ENCODE data around the gene HECW1. TPM values are rescaled to one million over a fixed set of nuclear protein-coding genes. Genes with fewer than 3 reads are reported as not detected.
A peak's percentile ranks its signal among the peaks of the same experiment; 100 is the strongest.

The HECW1 gene
- total RNA-seq, 3 donors from 2014 or later (not counting 1 experiment from before 2014, with no cell fraction given), result not detected

- Mint-ChIP-seq H3K27ac (peak overlapping the region; percentile 83 to 99), H3K9me3 (no peaks in the 10 kb centered on the region), H3K4me3 (peak overlapping the region; percentile 100), H3K36me3 (peaks cover 8% of the 10 kb centered on the region), H3K27me3 (ENCODE audit: low read depth in 2 of 2) (peaks cover 12 to 17% of the 10 kb centered on the region in 2 donors), H3K4me1 (peaks cover 63 to 74% of the 10 kb centered on the region in 2 donors)
- ATAC-seq (peak in 1 of 3 donors; percentile 8), DNase-seq (peak in 1 of 2 donors; percentile 62)
- H3K27me3 ChIP-seq (ENCODE audit: control insufficient read depth, insufficient read depth, low read length), result peaks cover 2% of the 10 kb centered on the region
- H3K4me3 ChIP-seq (ENCODE audit: low read length), result peak overlapping the region; percentile 74
- peaks cover 21% of the 10 kb centered on the region for H3K4me1 ChIP-seq (ENCODE audit: control insufficient read depth, insufficient read depth, low read length)
- H3K36me3 ChIP-seq (ENCODE audit: control insufficient read depth, insufficient read depth, low read length), result peaks cover 10% of the 10 kb centered on the region
- WGBS (ENCODE audit: insufficient coverage), result 8% methylated on average over 2 of the region's 2 CpGs
- peak overlapping the region; percentile 99 for H3K27ac ChIP-seq (ENCODE audit: low read length)
- intact Hi-C loops (cut with micrococcal nuclease), result loop anchor here (10.0 kb wide), 1 partner anchor 1299 kb away; the partner anchor contains the start of gene PURB
- H3K9me3 ChIP-seq (ENCODE audit: control insufficient read depth, insufficient read depth, low read length), result no peaks in the 10 kb centered on the region
- TF ChIP-seq, protein P1, sequence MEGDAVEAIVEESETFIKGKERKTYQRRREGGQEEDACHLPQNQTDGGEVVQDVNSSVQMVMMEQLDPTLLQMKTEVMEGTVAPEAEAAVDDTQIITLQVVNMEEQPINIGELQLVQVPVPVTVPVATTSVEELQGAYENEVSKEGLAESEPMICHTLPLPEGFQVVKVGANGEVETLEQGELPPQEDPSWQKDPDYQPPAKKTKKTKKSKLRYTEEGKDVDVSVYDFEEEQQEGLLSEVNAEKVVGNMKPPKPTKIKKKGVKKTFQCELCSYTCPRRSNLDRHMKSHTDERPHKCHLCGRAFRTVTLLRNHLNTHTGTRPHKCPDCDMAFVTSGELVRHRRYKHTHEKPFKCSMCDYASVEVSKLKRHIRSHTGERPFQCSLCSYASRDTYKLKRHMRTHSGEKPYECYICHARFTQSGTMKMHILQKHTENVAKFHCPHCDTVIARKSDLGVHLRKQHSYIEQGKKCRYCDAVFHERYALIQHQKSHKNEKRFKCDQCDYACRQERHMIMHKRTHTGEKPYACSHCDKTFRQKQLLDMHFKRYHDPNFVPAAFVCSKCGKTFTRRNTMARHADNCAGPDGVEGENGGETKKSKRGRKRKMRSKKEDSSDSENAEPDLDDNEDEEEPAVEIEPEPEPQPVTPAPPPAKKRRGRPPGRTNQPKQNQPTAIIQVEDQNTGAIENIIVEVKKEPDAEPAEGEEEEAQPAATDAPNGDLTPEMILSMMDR (IDR thresholded peaks at IDR 0.05), result no peak
These were observed 473.1 kb downstream of the HECW1 start for GRCh38 chr7:43585562-43585961.

- H3K4me1 Mint-ChIP-seq, result peaks cover 71 to 82% of the 10 kb centered on the region in 2 donors
- 6% methylated on average over 3 of the region's 4 CpGs for WGBS (ENCODE audit: insufficient coverage)
- no peaks in the 10 kb centered on the region for H3K9me3 Mint-ChIP-seq
- H3K27me3 ChIP-seq (ENCODE audit: control insufficient read depth, insufficient read depth, low read length), result peaks cover 2% of the 10 kb centered on the region
- ATAC-seq, result peak in 1 of 3 donors; percentile 16
- peak overlapping the region; percentile 100 for H3K4me3 Mint-ChIP-seq
- no peaks in the 10 kb centered on the region for H3K9me3 ChIP-seq (ENCODE audit: control insufficient read depth, insufficient read depth, low read length)
- DNase-seq, result peak in 1 of 2 donors; percentile 77
- H3K4me1 ChIP-seq (ENCODE audit: control insufficient read depth, insufficient read depth, low read length), result peaks cover 27% of the 10 kb centered on the region
- intact Hi-C loops (cut with micrococcal nuclease), result loop anchor here (1.0 to 10.0 kb wide), 3 partner anchors 39 to 1298 kb away; partner anchors contain the start of gene PURB
- peaks cover 10% of the 10 kb centered on the region for H3K36me3 ChIP-seq (ENCODE audit: control insufficient read depth, insufficient read depth, low read length)
- H3K36me3 Mint-ChIP-seq, result peaks cover 8% of the 10 kb centered on the region
- TF ChIP-seq, protein P1 (IDR thresholded peaks at IDR 0.05), result no peak
- H3K27me3 Mint-ChIP-seq (ENCODE audit: low read depth in 2 of 2), result peaks cover 7 to 9% of the 10 kb centered on the region in 2 donors
- peak overlapping the region; percentile 83 to 99 for H3K27ac Mint-ChIP-seq
- H3K27ac ChIP-seq (ENCODE audit: low read length), result peak overlapping the region; percentile 99
- peak overlapping the region; percentile 74 for H3K4me3 ChIP-seq (ENCODE audit: low read length)
These were observed 473.9 kb downstream of the HECW1 start for GRCh38 chr7:43586251-43586900.

DNA sequence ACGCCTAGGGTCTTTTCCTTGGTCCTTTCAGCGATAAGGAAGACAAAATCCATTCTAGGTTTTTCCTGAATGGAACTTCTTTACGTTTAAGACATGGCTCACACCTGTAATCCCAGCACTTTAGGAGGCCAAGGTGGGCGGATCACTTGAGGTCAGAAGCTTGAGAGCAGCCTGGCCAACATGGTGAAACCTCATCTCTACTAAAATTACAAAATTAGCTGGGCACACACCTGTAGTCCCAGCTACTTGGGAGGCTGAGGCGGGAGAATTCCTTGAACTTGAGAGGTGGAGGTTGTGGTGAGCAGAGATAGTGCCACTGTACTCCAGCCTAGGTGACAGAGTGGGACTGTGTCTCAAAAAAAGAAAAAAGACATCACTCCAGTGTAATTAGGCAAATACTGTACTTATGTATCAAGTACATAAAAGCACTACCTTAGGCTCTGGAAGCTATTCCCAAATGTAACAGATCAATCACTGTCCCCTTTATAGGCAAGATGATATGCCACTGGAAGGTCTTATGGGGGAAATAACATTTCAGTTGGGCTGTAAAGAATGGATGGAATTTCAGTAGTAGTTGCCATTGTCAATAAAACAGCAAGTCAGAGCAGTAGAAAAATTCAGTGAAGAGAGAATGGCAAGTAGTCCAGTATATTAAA is 476.2 kb downstream of the HECW1 start:
- peaks cover 79 to 92% of the 10 kb centered on the region in 2 donors for H3K4me1 Mint-ChIP-seq
- peak overlapping the region; percentile 88 for H3K4me3 Mint-ChIP-seq
- H3K27me3 Mint-ChIP-seq (ENCODE audit: low read depth in 2 of 2), result no peaks in the 10 kb centered on the region
- Histone ChIP-seq H3K4me1 (ENCODE audit: control insufficient read depth, insufficient read depth, low read length) (peaks cover 30% of the 10 kb centered on the region), H3K27me3 (ENCODE audit: control insufficient read depth, insufficient read depth, low read length) (no peaks in the 10 kb centered on the region), H3K4me3 (ENCODE audit: low read length) (no peak overlapping the region), H3K27ac (ENCODE audit: low read length) (peak overlapping the region; percentile 99), H3K36me3 (ENCODE audit: control insufficient read depth, insufficient read depth, low read length) (peaks cover 10% of the 10 kb centered on the region), H3K9me3 (ENCODE audit: control insufficient read depth, insufficient read depth, low read length) (no peaks in the 10 kb centered on the region)
- H3K9me3 Mint-ChIP-seq, result no peaks in the 10 kb centered on the region
- 60% methylated on average over 5 of the region's 5 CpGs for WGBS (ENCODE audit: insufficient coverage)
- peak overlapping the region; percentile 83 to 99 for H3K27ac Mint-ChIP-seq
- intact Hi-C loops (cut with micrococcal nuclease), result loop anchor here (10.0 kb wide), 1 partner anchor 1296 kb away; the partner anchor contains the start of gene PURB
- TF ChIP-seq, protein P1 (IDR thresholded peaks at IDR 0.05), result no peak
- DNase-seq (peak in 1 of 2 donors; percentile 15), ATAC-seq (no peak)
- H3K36me3 Mint-ChIP-seq, result peaks cover 5% of the 10 kb centered on the region

All from natural killer cell (primary cell).